ENCODE results near the gene KIAA0753. TPM values are rescaled to one million over a fixed set of nuclear protein-coding genes. Genes with fewer than 3 reads are reported as not detected.
"Not testable (repeated sequence)": the region's sequence is repeated elsewhere in the genome, so short reads cannot be mapped to it uniquely, and the experiment has no call there.

Gene KIAA0753
- total RNA-seq, 4 donors from 2014 or later: 8.1 to 19.6 (median 13.8) TPM

DNA sequence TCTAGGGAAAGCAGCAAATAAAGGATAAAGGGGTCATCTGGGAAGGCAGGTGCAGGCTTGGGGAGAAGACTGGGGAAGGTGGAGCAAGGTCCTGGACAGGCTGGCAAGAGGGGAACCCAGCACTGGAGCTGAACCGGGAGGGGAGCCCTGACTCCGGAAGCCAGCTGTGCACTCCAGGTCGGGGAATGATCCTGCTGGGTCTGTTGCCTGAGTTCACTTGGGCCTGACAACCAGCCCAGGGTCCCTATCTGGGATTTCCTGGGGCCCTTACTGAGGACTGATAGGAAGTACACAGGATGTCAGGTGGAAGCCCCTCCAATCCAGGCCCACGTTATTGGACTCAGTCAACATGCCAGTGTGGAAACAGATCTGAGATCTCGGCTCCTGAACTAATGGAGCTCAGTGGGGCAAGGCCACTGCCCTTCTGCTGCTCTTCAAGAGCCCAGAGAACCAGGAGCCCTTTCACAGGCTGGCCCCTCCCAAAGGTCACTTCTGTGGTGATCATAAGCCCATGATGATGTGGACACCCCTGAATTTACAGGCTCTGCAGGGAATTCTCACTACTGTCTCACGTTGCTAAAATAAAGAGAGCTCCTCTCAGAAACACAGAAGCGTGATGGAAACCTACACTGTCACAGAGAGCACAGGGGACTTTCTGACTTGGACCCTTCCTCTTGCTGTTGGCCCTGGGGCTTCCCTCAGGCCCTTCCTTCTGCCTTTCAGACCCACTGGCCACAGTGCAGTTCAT, 64.3 kb downstream of the KIAA0753 start:
- no peak overlapping the region for H3K4me3 ChIP-seq (ENCODE audit: low read depth, poor library complexity, severe bottlenecking)
- TF ChIP-seq, protein P1, sequence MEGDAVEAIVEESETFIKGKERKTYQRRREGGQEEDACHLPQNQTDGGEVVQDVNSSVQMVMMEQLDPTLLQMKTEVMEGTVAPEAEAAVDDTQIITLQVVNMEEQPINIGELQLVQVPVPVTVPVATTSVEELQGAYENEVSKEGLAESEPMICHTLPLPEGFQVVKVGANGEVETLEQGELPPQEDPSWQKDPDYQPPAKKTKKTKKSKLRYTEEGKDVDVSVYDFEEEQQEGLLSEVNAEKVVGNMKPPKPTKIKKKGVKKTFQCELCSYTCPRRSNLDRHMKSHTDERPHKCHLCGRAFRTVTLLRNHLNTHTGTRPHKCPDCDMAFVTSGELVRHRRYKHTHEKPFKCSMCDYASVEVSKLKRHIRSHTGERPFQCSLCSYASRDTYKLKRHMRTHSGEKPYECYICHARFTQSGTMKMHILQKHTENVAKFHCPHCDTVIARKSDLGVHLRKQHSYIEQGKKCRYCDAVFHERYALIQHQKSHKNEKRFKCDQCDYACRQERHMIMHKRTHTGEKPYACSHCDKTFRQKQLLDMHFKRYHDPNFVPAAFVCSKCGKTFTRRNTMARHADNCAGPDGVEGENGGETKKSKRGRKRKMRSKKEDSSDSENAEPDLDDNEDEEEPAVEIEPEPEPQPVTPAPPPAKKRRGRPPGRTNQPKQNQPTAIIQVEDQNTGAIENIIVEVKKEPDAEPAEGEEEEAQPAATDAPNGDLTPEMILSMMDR (IDR thresholded peaks at IDR 0.05): no peak
- TF ChIP-seq POLR2A (IDR thresholded peaks at IDR 0.05): no peak
- DNase-seq (ENCODE audit: low spot score in 2 of 2): peak in 1 of 2 donors; percentile 78
- WGBS, 2 donors: 81 to 88% methylated on average over 7 of the region's 7 CpGs
- intact Hi-C loops (cut with DNase I; ENCODE audit: low total_unique reads): no loop called here

DNA sequence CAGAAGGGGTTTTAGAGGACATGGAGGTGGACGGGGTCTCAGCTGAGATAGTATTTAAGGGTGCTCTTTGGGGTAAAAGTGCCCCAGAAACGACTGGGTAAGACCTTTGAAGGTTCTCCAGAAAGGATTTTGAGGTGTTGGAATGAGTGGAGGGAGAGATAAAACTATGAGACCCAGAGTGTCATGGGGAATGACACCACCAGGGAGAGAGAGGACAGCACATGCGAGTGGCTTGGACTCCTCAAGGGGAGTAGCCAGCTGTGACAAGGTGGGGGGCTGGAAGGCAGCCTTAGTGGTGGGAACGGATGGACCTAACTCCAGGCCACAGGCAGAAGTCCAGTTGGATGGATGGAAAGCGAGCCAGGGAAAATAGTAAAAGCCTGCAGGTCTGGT, 64.9 kb downstream of the KIAA0753 start:
- DNase-seq (ENCODE audit: low spot score in 2 of 2): no peak
- H3K4me3 ChIP-seq (ENCODE audit: low read depth, poor library complexity, severe bottlenecking): no peak overlapping the region
- WGBS, 2 donors: 72 to 78% methylated on average over 5 of the region's 5 CpGs
- TF ChIP-seq, protein P1 (IDR thresholded peaks at IDR 0.05): no peak
- no peak for TF ChIP-seq POLR2A (IDR thresholded peaks at IDR 0.05)
- intact Hi-C loops (cut with DNase I; ENCODE audit: low total_unique reads): no loop called here

DNA sequence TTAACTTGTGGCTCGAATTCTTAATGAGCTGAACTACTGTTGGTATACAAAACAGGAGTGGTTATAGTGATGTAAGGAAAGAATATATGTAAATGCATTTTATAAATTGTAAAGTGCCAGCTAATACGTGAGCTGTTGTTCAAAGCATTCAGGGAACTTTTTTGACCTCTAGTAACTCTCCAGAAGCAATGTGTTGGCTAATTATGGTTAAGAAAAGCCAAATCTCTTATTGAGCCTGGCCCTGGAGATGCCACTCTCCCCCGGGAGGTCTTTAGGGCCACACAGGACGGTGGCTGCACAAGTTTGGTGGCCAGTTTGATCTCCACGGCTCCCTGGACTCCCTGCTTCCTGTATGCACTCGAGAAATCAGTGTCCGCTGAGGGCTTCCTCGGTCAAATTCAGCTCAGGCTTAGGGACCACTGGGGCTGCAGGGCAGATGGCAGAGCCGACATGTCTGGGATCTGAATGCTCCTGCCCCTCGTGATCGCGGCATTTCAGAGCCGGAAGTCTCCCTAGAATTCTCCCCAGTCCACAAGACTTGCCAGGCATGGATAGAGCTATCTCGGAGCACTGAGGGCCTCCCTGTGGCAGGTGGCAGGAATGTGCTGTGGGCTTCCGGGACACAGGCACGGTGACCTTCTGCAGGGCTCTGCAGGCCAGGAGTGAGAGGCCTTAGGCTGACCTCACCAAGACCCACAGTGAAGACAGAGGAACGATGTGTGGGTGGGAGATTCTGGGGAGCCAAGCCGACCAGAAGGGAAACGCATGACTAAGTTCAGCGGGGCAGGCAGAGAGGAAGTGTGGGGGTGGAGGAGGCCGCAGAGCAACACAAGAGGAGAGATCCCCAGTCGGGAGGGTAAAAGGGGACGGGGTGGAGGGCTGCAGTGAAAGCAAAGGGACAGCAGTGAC, 65.6 kb downstream of the KIAA0753 start:
- H3K4me3 ChIP-seq (ENCODE audit: low read depth, poor library complexity, severe bottlenecking): no peak overlapping the region
- intact Hi-C loops (cut with DNase I; ENCODE audit: low total_unique reads): no loop called here
- 43 to 44% methylated on average over 20 to 23 of the region's 23 CpGs for WGBS, 2 donors
- no peak for TF ChIP-seq POLR2A (IDR thresholded peaks at IDR 0.05)
- TF ChIP-seq, protein P1 (IDR thresholded peaks at IDR 0.05): no peak
- DNase-seq (ENCODE audit: low spot score in 2 of 2): peak in 1 of 2 donors; percentile 86

DNA sequence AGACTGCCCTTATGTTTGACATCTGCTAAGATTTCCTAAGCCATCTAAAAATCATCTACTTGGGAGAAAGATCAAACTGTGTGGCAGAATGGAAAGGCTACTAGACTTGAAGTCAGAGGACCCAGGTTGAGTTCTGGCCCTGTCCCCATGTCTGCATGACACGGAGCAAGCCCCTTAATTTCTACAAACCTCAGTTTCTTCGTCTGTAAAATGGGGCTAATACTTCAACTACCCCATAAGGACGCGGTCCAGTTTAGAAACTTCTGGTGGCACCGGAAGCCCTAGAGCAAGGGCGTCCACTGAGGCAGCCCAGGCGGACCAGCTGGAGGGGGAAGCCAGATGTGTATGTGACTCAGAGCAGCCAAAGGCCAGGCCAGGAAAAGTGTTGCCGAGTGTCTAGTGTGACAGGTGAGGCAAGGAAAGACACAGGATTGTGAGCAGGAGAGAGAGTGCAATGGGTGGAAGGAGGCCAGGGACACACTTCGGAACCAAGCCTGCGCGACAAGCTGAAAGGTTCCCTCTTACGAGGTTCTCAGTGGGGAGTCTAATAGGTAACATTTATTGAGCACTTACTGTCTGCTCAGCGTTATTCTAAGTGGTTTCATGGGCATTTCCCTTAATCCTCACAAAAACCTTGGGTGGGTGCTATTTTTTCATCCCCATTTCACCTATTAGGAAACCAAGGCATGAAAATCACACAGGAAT, 66.4 kb downstream of the KIAA0753 start:
- TF ChIP-seq, protein P1 (IDR thresholded peaks at IDR 0.05): no peak
- no peak for TF ChIP-seq POLR2A (IDR thresholded peaks at IDR 0.05)
- intact Hi-C loops (cut with DNase I; ENCODE audit: low total_unique reads): no loop called here
- DNase-seq (ENCODE audit: low spot score in 2 of 2): peak in 1 of 2 donors; percentile 71
- H3K4me3 ChIP-seq (ENCODE audit: low read depth, poor library complexity, severe bottlenecking): no peak overlapping the region
- WGBS, 2 donors: 90 to 93% methylated on average over 13 of the region's 13 CpGs

DNA sequence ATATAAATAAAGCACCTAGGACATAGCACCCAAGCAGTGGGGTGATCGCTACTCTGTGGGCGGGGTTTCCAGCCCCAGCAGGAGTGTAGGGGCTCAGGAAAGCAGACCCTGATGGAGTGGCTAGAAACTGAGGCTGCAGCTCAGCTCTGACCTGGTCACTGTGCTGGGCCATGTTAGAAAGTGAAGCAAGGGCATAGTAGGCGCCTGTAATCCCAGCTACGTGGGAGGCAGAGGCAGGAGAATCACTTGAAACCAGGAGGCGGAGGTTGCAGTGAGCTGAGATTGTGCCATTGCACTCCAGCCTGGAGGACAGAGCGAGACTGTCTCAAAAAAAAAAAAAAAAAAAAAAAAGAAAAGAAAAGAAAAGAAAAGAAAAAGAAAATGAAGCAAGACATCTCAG, 67.0 kb downstream of the KIAA0753 start:
- not testable (repeated sequence) for DNase-seq (ENCODE audit: low spot score in 2 of 2)

More for the DNA sequence above, 67.0 kb downstream of the KIAA0753 start:
- H3K4me3 ChIP-seq (ENCODE audit: low read depth, poor library complexity, severe bottlenecking); intact Hi-C loops (cut with DNase I; ENCODE audit: low total_unique reads): not testable (repeated sequence)
- 95 to 96% methylated on average over 6 of the region's 6 CpGs for WGBS, 2 donors

Measured in lower leg skin (tissue), 4 donors.